Measurements from ENCODE around the gene TSPAN7. TPM values are rescaled to one million over a fixed set of nuclear protein-coding genes. Genes with fewer than 3 reads are reported as not detected.

Gene TSPAN7
- total RNA-seq, 2 donors from 2014 or later, result 8.6 to 18.8 TPM

GRCh38 chrX:38570396-38570795 lies 9.1 kb downstream of the TSPAN7 start:
- H3K36me3 ChIP-seq (replicated peaks in 1 of 2; ENCODE audit: insufficient read depth in 1 of 2, low read depth in 2 of 2), result no peaks in the 10 kb centered on the region
- TF ChIP-seq, protein P1, sequence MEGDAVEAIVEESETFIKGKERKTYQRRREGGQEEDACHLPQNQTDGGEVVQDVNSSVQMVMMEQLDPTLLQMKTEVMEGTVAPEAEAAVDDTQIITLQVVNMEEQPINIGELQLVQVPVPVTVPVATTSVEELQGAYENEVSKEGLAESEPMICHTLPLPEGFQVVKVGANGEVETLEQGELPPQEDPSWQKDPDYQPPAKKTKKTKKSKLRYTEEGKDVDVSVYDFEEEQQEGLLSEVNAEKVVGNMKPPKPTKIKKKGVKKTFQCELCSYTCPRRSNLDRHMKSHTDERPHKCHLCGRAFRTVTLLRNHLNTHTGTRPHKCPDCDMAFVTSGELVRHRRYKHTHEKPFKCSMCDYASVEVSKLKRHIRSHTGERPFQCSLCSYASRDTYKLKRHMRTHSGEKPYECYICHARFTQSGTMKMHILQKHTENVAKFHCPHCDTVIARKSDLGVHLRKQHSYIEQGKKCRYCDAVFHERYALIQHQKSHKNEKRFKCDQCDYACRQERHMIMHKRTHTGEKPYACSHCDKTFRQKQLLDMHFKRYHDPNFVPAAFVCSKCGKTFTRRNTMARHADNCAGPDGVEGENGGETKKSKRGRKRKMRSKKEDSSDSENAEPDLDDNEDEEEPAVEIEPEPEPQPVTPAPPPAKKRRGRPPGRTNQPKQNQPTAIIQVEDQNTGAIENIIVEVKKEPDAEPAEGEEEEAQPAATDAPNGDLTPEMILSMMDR (IDR thresholded peaks at IDR 0.05), result no peak
- no peak for TF ChIP-seq POLR2A (IDR thresholded peaks at IDR 0.05)
- H3K27me3 ChIP-seq, result no peaks in the 10 kb centered on the region
- H3K4me3 ChIP-seq, result no peak overlapping the region
- no peak overlapping the region for H3K27ac ChIP-seq
- H3K9me3 ChIP-seq, result no peaks in the 10 kb centered on the region
- 93 to 95% methylated on average over 1 of the region's 1 CpG for WGBS, 2 donors
- no peak for DNase-seq
- ATAC-seq, result no peak
- no peaks in the 10 kb centered on the region for H3K4me1 ChIP-seq
- intact Hi-C loops (cut with DNase I), result no loop called here

DNA sequence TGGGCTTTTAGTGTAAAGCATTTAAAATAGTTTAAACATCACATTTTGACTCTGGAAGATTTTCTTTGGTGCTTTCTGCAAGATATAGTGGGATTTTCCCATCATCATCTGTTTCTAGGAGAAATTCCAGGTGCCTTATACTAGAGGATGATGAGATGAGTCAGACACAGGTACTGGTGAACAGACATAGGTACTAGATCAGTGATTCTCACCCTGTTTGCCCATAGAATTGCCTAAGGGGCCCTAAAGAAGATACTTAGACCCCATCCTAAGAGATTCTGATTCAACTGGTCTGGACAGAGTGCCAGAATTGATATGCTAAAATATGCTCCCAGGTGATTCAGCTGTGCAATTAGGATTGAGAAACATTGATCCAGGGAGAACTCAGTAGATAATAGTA lies 9.7 kb downstream of the TSPAN7 start:
- no peak overlapping the region for H3K27ac ChIP-seq

GRCh38 chrX:38574858-38575257 lies 13.5 kb downstream of the TSPAN7 start:
- no peak overlapping the region for H3K27ac ChIP-seq
- WGBS, 2 donors, result 81 to 89% methylated on average over 2 of the region's 2 CpGs
- DNase-seq (no peak), ATAC-seq (no peak)
- no peak for TF ChIP-seq POLR2A (IDR thresholded peaks at IDR 0.05)
- TF ChIP-seq, protein P1 (IDR thresholded peaks at IDR 0.05), result no peak
- H3K9me3 ChIP-seq, result no peaks in the 10 kb centered on the region
- no peaks in the 10 kb centered on the region for H3K27me3 ChIP-seq
- H3K4me1 ChIP-seq, result peaks cover 6% of the 10 kb centered on the region
- intact Hi-C loops (cut with DNase I), result no loop called here
- no peaks in the 10 kb centered on the region for H3K36me3 ChIP-seq (replicated peaks in 1 of 2; ENCODE audit: insufficient read depth in 1 of 2, low read depth in 2 of 2)
- H3K4me3 ChIP-seq, result no peak overlapping the region

More for the DNA sequence above, 9.7 kb downstream of the TSPAN7 start:
- ATAC-seq (no peak), DNase-seq (no peak)
- no peaks in the 10 kb centered on the region for H3K27me3 ChIP-seq
- no peaks in the 10 kb centered on the region for H3K4me1 ChIP-seq
- intact Hi-C loops (cut with DNase I), result no loop called here
- H3K4me3 ChIP-seq, result no peak overlapping the region
- no peaks in the 10 kb centered on the region for H3K9me3 ChIP-seq
- TF ChIP-seq, protein P1 (IDR thresholded peaks at IDR 0.05), result no peak
- no peak for TF ChIP-seq POLR2A (IDR thresholded peaks at IDR 0.05)
- H3K36me3 ChIP-seq (replicated peaks in 1 of 2; ENCODE audit: insufficient read depth in 1 of 2, low read depth in 2 of 2), result no peaks in the 10 kb centered on the region

DNA sequence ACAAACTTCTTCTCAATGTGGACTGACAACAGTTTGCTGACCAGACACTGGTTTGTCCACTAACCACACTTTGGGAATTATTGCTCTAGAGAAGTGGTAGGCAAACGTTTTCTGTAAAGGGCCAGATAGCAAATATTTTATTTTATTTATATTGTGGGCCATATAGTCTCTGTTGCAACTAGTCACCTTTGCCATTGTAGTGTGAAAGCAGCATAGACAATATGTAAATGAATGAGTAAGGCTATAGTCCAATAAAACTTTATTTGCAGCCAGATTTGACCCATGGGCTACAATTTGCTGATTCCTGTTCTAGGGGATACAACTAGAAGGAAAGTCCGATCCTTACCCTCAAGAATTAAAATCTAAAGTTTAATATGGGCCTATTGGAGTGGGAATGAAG lies 14.5 kb downstream of the TSPAN7 start:
- Histone ChIP-seq H3K9me3 (no peaks in the 10 kb centered on the region), H3K36me3 (replicated peaks in 1 of 2; ENCODE audit: insufficient read depth in 1 of 2, low read depth in 2 of 2) (no peaks in the 10 kb centered on the region), H3K4me1 (peaks cover 6% of the 10 kb centered on the region), H3K4me3 (no peak overlapping the region), H3K27me3 (no peaks in the 10 kb centered on the region), H3K27ac (no peak overlapping the region)
- DNase-seq (no peak), ATAC-seq (no peak)
- TF ChIP-seq, protein P1 (IDR thresholded peaks at IDR 0.05), result no peak
- TF ChIP-seq POLR2A (IDR thresholded peaks at IDR 0.05), result no peak
- 73 to 83% methylated on average over 2 of the region's 2 CpGs for WGBS, 2 donors
- intact Hi-C loops (cut with DNase I), result no loop called here

- WGBS, 2 donors, result 89 to 98% methylated on average over 3 of the region's 3 CpGs
- ATAC-seq, result no peak
- H3K4me1 ChIP-seq, result peaks cover 6% of the 10 kb centered on the region
These were observed 16.4 kb downstream of the TSPAN7 start for GRCh38 chrX:38577738-38578137.

More at GRCh38 chrX:38577738-38578137, 16.4 kb downstream of the TSPAN7 start:
- H3K9me3 ChIP-seq, result no peaks in the 10 kb centered on the region
- no peaks in the 10 kb centered on the region for H3K27me3 ChIP-seq
- DNase-seq, result no peak
- H3K36me3 ChIP-seq (replicated peaks in 1 of 2; ENCODE audit: insufficient read depth in 1 of 2, low read depth in 2 of 2), result no peaks in the 10 kb centered on the region
- intact Hi-C loops (cut with DNase I), result no loop called here
- no peak overlapping the region for H3K27ac ChIP-seq
- TF ChIP-seq POLR2A (IDR thresholded peaks at IDR 0.05), result no peak
- TF ChIP-seq, protein P1 (IDR thresholded peaks at IDR 0.05), result no peak
- H3K4me3 ChIP-seq, result no peak overlapping the region
